Neuronal stem cell (in vitro differentiated cells): ENCODE data around the gene PLN.

ENCODE experiments used
- DNase-seq: peaks from one replicate; pipeline ENCODE4 v3.0.0-alpha.2; 2013; ENCODE audit warnings: low spot score
- H2AFZ ChIP-seq: one replicate; pipeline ENCODE4 v1.6.1; 2013; ENCODE audit warnings: mild to moderate bottlenecking, low read length, inconsistent platforms
- H2AK5ac ChIP-seq: 2 replicates; pipeline ENCODE4 v1.6.1; 2013; ENCODE audit warnings: low read depth, mild to moderate bottlenecking, inconsistent platforms, low read length, moderate library complexity, mixed read lengths
- H2BK120ac ChIP-seq: 2 replicates; pipeline ENCODE4 v1.6.1; 2013; ENCODE audit warnings: low read depth, mild to moderate bottlenecking, inconsistent platforms, low read length, moderate library complexity, mixed read lengths
- H2BK12ac ChIP-seq: one replicate; pipeline ENCODE4 v1.6.1; 2013; ENCODE audit warnings: low read length, inconsistent platforms
- H2BK15ac ChIP-seq: 2 replicates; pipeline ENCODE4 v1.6.1; 2013; ENCODE audit warnings: mild to moderate bottlenecking, low read length, inconsistent platforms, mixed read lengths
- H2BK5ac ChIP-seq: one replicate; pipeline ENCODE4 v1.6.1; 2013; ENCODE audit warnings: inconsistent platforms, mild to moderate bottlenecking, low read length, moderate library complexity
- H3K14ac ChIP-seq: one replicate; pipeline ENCODE4 v1.6.1; 2013; ENCODE audit warnings: low read length, inconsistent platforms
- H3K18ac ChIP-seq: 2 replicates; pipeline ENCODE4 v1.6.1; 2013; ENCODE audit warnings: low read length, inconsistent platforms
- H3K23ac ChIP-seq: 2 replicates; pipeline ENCODE4 v1.6.1; 2013; ENCODE audit warnings: low read depth, mild to moderate bottlenecking, mixed read lengths, low read length, inconsistent platforms; ENCODE audit not compliant: poor library complexity
- H3K27ac ChIP-seq: replicated peaks from 3 replicates; pipeline ENCODE4 v1.5.1; 2013; ENCODE audit warnings: low read length, inconsistent platforms
- H3K27me3 ChIP-seq, 3 experiments: 2 replicates each; pipeline ENCODE4 v1.6.1; 2013; ENCODE audit warnings: low read length in 3 of 3, mild to moderate bottlenecking in 2 of 3, inconsistent platforms in 1 of 3, low read depth in 1 of 3, mixed read lengths in 1 of 3, moderate library complexity in 1 of 3; ENCODE audit not compliant: control insufficient read depth in 3 of 3, insufficient read depth in 3 of 3
- H3K36me3 ChIP-seq, 2 donors: replicated peaks in 1 of 2; 2 replicates each; pipeline ENCODE4 v1.6.1; 2013; ENCODE audit warnings: low read length in 2 of 2; ENCODE audit not compliant: control insufficient read depth in 2 of 2, insufficient read depth in 2 of 2
- H3K4ac ChIP-seq: 2 replicates; pipeline ENCODE4 v1.6.1; 2013; ENCODE audit warnings: inconsistent platforms, mild to moderate bottlenecking, low read length, moderate library complexity
- H3K4me1 ChIP-seq, 2 donors: 1 replicate in 1 of 2; 2 replicates in 1 of 2; pipeline ENCODE4 v1.6.1; 2013; ENCODE audit warnings: low read length in 2 of 2, low read depth in 1 of 2; ENCODE audit not compliant: control insufficient read depth in 2 of 2, insufficient read depth in 1 of 2
- H3K4me2 ChIP-seq: one replicate; pipeline ENCODE4 v1.6.1; 2013; ENCODE audit warnings: mild to moderate bottlenecking, low read length, inconsistent platforms; ENCODE audit not compliant: insufficient read depth, poor library complexity, severe bottlenecking
- H3K4me3 ChIP-seq, 2 donors: 2 replicates each; pipeline ENCODE4 v1.5.1; 2013; ENCODE audit warnings: low read length in 2 of 2, mild to moderate bottlenecking in 2 of 2, inconsistent platforms in 1 of 2, moderate library complexity in 1 of 2
- H3K79me1 ChIP-seq: one replicate; pipeline ENCODE4 v1.6.1; 2013; ENCODE audit warnings: low read depth, mild to moderate bottlenecking, inconsistent platforms, low read length, moderate library complexity
- H3K9ac ChIP-seq: one replicate; pipeline ENCODE4 v1.6.1; 2013; ENCODE audit warnings: mild to moderate bottlenecking, low read depth, low read length, inconsistent platforms; ENCODE audit not compliant: poor library complexity
- H3K9me3 ChIP-seq, 2 donors: replicated peaks in 1 of 2; 2 replicates each; pipeline versions ENCODE3 to v1.6.1; 2013; ENCODE audit warnings: low read length in 2 of 2, mild to moderate bottlenecking in 2 of 2, inconsistent platforms in 1 of 2, low read depth in 1 of 2, mixed read lengths in 1 of 2, moderate library complexity in 1 of 2; ENCODE audit not compliant: control insufficient read depth in 2 of 2, insufficient read depth in 1 of 2
- H4K8ac ChIP-seq: one replicate; pipeline ENCODE4 v1.6.1; 2013; ENCODE audit warnings: low read depth, mild to moderate bottlenecking, inconsistent platforms, low read length, moderate library complexity
- H4K91ac ChIP-seq: one replicate; pipeline ENCODE4 v1.6.1; 2013; ENCODE audit warnings: low read length, low read depth, mild to moderate bottlenecking, inconsistent platforms; ENCODE audit not compliant: poor library complexity
- WGBS, 2 donors: extraction: QIAGEN DNeasy Blood & Tissue Kit; methylation state at CpG; one replicate each; pipeline ENCODE4 v1.1.7; 2013; ENCODE audit warnings: missing lambda C conversion rate in 2 of 2, mixed read lengths in 1 of 2; ENCODE audit not compliant: insufficient read length in 2 of 2, insufficient replicate concordance in 1 of 2; ENCODE audit errors: extremely low coverage in 2 of 2; 5-methylcytosine and 5-hydroxymethylcytosine counted together

The PLN gene

DNA sequence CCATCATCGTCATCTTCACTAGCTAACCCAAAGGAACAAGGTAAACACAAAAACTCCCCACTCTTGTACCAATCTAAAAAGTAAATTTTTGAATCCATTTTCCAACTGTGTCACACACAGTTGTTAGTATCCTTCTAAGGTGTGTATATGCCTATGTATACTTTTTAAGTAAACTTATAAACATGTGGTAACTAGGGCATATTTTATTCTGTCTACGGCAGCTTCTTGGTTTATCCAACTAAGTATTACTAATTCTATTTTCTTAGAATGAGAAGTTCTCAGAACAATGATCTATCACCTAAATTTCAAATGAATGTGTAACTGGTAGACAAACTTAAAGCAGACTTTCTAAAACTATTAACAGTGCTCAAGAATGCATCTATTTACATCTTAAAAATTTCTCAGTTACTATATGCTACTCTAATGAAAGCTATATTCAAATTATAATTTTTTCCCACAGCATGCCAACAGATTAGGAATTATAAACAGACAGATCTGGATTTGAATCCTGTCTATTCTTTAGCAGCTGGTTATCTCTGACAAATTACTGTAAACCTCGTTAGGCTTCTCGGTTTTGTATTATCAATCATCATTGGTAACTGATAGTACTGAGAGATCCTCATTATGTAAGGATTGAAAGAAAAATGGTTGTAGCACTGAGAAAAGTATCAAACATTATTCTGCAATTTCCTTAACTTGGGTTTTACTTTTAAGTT is 1.8 kb upstream of the PLN start:
- Histone ChIP-seq H3K18ac (no peak overlapping the region), H2BK120ac (no peak overlapping the region), H2BK15ac (no peak overlapping the region), H3K14ac (no peak overlapping the region), H3K27ac (no peak overlapping the region), H4K91ac (no peak overlapping the region), H3K4me1 (no peaks in the 10 kb centered on the region), H2BK5ac (no peak overlapping the region), H3K4me3 (no peak overlapping the region), H3K4me2 (no peak overlapping the region), H3K27me3 (no peaks in the 10 kb centered on the region), H3K9me3 (no peaks in the 10 kb centered on the region), H3K79me1 (no peaks in the 10 kb centered on the region), H4K8ac (no peak overlapping the region), H3K23ac (no peak overlapping the region), H3K9ac (no peak overlapping the region), H3K4ac (no peak overlapping the region), H2AK5ac (no peak overlapping the region), H2AFZ (no peak overlapping the region), H3K36me3 (no peaks in the 10 kb centered on the region), H2BK12ac (no peak overlapping the region)
- WGBS, 2 donors: no CpG with 5 or more reads among the region's 4 CpGs
- DNase-seq: no peak

- no peak overlapping the region for H4K91ac ChIP-seq
- no peaks in the 10 kb centered on the region for H3K4me1 ChIP-seq
- no peaks in the 10 kb centered on the region for H3K79me1 ChIP-seq
- H2BK12ac ChIP-seq: no peak overlapping the region
- H3K36me3 ChIP-seq: no peaks in the 10 kb centered on the region
- H3K27me3 ChIP-seq: no peaks in the 10 kb centered on the region
- no peak overlapping the region for H3K4me3 ChIP-seq
- H3K14ac ChIP-seq: no peak overlapping the region
- H3K4ac ChIP-seq: no peak overlapping the region
- WGBS, 2 donors: no CpG with 5 or more reads among the region's 1 CpG
- H3K4me2 ChIP-seq: no peak overlapping the region
- H2AFZ ChIP-seq: no peak overlapping the region
- H4K8ac ChIP-seq: no peak overlapping the region
- no peak overlapping the region for H2BK120ac ChIP-seq
- H2AK5ac ChIP-seq: no peak overlapping the region
- no peak overlapping the region for H3K18ac ChIP-seq
- DNase-seq: no peak
- no peak overlapping the region for H3K27ac ChIP-seq
- no peaks in the 10 kb centered on the region for H3K9me3 ChIP-seq
- H3K23ac ChIP-seq: no peak overlapping the region
- no peak overlapping the region for H2BK15ac ChIP-seq
- no peak overlapping the region for H3K9ac ChIP-seq
- H2BK5ac ChIP-seq: no peak overlapping the region
These were observed 1.2 kb upstream of the PLN start for GRCh38 chr6:118546880-118547218.

- Histone ChIP-seq H3K36me3 (no peaks in the 10 kb centered on the region), H3K23ac (no peak overlapping the region), H3K79me1 (no peaks in the 10 kb centered on the region), H2AFZ (no peak overlapping the region), H2BK12ac (no peak overlapping the region), H3K4me3 (no peak overlapping the region), H3K18ac (no peak overlapping the region), H3K4ac (no peak overlapping the region), H3K14ac (no peak overlapping the region), H3K4me2 (no peak overlapping the region), H4K91ac (no peak overlapping the region), H2AK5ac (no peak overlapping the region), H2BK5ac (no peak overlapping the region), H2BK120ac (no peak overlapping the region), H3K27me3 (no peaks in the 10 kb centered on the region), H3K27ac (no peak overlapping the region), H3K9ac (no peak overlapping the region), H2BK15ac (no peak overlapping the region), H3K4me1 (no peaks in the 10 kb centered on the region), H4K8ac (no peak overlapping the region), H3K9me3 (no peaks in the 10 kb centered on the region)
- DNase-seq: no peak
These were observed 517 bp downstream of the PLN start for GRCh38 chr6:118548613-118549012.

DNA sequence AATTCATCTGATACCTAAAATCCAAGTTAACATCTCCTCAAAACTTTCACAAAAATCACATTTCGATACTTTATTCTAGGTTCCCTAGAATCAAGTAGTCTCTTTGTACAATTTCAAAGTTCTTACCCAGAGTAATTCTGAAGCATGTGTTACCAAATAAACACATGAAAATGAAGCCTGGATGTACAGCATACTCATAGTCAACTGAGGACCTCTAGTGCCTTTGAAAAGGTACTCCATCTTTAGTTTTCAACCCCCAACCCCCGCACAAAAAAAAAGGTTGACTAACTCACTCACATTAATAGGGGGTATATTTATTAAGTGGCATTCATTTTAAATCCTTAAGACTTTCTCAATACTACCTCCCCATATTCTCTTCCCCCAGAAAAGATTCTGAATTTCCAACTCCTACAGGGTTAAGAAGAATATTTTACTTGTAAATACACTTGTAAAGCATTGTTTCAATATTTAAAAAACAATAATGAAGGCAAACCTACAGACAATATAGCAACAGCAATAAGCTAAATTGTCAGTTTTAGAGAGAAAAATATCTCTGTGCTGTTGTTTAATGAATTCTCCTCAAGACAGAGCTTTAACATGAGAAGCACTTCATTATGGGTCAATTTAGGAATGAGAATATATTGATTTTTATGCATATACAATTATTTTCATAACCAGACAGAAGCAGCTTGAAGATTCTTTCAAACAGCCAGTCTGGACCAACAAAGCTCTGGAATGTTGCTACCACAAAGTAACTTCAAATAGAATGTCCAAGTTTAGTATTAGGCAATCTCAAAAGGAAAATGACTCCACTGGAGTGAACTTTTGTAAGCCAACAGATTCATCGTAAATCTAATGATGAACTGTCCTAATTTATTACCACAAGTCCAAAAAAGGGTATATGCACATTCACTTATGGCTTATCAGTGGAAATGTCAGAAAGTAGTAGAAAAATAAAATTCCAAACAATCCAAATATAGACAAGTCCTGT is 3.3 kb downstream of the PLN start:
- H3K4ac ChIP-seq: no peak overlapping the region
- H2BK12ac ChIP-seq: no peak overlapping the region
- no peak overlapping the region for H2AFZ ChIP-seq
- H2BK15ac ChIP-seq: no peak overlapping the region
- H3K4me2 ChIP-seq: no peak overlapping the region
- no peak overlapping the region for H3K4me3 ChIP-seq
- no peak overlapping the region for H3K9ac ChIP-seq
- H3K18ac ChIP-seq: no peak overlapping the region
- peaks cover 0 to 7% of the 10 kb centered on the region in 2 donors for H3K36me3 ChIP-seq
- H4K8ac ChIP-seq: no peak overlapping the region
- no peaks in the 10 kb centered on the region for H3K4me1 ChIP-seq
- no peak overlapping the region for H4K91ac ChIP-seq
- DNase-seq: peak; percentile 15
- H2AK5ac ChIP-seq: no peak overlapping the region
- H2BK5ac ChIP-seq: no peak overlapping the region
- WGBS, 2 donors: 100% methylated on average over 1 of the region's 3 CpGs; no CpG with 5 or more reads in 1 of the 2 donors
- no peaks in the 10 kb centered on the region for H3K9me3 ChIP-seq
- H3K27me3 ChIP-seq: no peaks in the 10 kb centered on the region
- H3K14ac ChIP-seq: no peak overlapping the region
- no peak overlapping the region for H2BK120ac ChIP-seq
- no peak overlapping the region for H3K23ac ChIP-seq
- H3K27ac ChIP-seq: no peak overlapping the region
- no peaks in the 10 kb centered on the region for H3K79me1 ChIP-seq
